Measurements from ENCODE around the gene PTCHD1.

- TF ChIP-seq CTCF (IDR thresholded peaks at IDR 0.05) (no peak), POLR2AphosphoS5 (IDR thresholded peaks at IDR 0.05; ENCODE audit: insufficient read depth in 1 of 2, low read depth in 1 of 2) (no peak)
These were observed 30.9 kb downstream of the PTCHD1 start for GRCh38 chrX:23365541-23365940.
